HAP-1 (cell line): ENCODE results near the gene VAV3.
"Not testable (repeated sequence)": the region's sequence is repeated elsewhere in the genome, so short reads cannot be mapped to it uniquely, and the experiment has no call there.

ENCODE experiments used
- DNase-seq, 2 experiments: peaks; one replicate each; pipeline ENCODE4 v3.0.0-alpha.2; 2016 to 2020; ENCODE audit warnings: low spot score in 2 of 2
- H3K27me3 ChIP-seq: fragments of 250-450 bp; sonication (Bioruptor Pico); 2 replicates; pipeline ENCODE4 v1.5.1; 2020; ENCODE audit warnings: low read depth, mild to moderate bottlenecking, moderate library complexity
- H3K36me3 ChIP-seq: fragments of 250-450 bp; sonication (Bioruptor Pico); replicated peaks from 2 replicates; pipeline ENCODE4 v1.5.1; 2020; ENCODE audit warnings: mild to moderate bottlenecking
- H3K4me1 ChIP-seq: fragments of 250-450 bp; sonication (Bioruptor Pico); 2 replicates; pipeline ENCODE4 v1.5.1; 2020; ENCODE audit warnings: mild to moderate bottlenecking
- H3K4me3 ChIP-seq: fragments of 250-450 bp; sonication (Bioruptor Pico); 2 replicates; pipeline ENCODE4 v1.5.1; 2020; ENCODE audit warnings: mild to moderate bottlenecking, moderate library complexity
- H3K9me3 ChIP-seq: fragments of 250-450 bp; sonication (Bioruptor Pico); 2 replicates; pipeline ENCODE4 v1.5.1; 2020; ENCODE audit warnings: mild to moderate bottlenecking, moderate library complexity
- in situ Hi-C: fragments of 300-500 bp; cut with MboI; formaldehyde crosslinking; loops from 3 replicates; pipeline ENCODE4 v1.14.3; 2020; ENCODE audit warnings: low sequenced_read_pairs, inconsistent platforms, mixed read lengths

VAV3 gene

GRCh38 chr1:107900090-107900945, 64.7 kb downstream of the VAV3 start:
- Histone ChIP-seq H3K36me3 (no peaks in the 10 kb centered on the region), H3K9me3 (no peaks in the 10 kb centered on the region), H3K4me1 (no peaks in the 10 kb centered on the region), H3K27me3 (no peaks in the 10 kb centered on the region), H3K4me3 (no peak overlapping the region)
- DNase-seq: no peak
- in situ Hi-C loops: no loop called here

GRCh38 chr1:107899655-107900054, 65.3 kb downstream of the VAV3 start:
- Histone ChIP-seq H3K27me3 (no peaks in the 10 kb centered on the region), H3K9me3 (no peaks in the 10 kb centered on the region), H3K4me3 (no peak overlapping the region), H3K4me1 (no peaks in the 10 kb centered on the region), H3K36me3 (no peaks in the 10 kb centered on the region)
- in situ Hi-C loops: no loop called here
- DNase-seq: no peak

- no peaks in the 10 kb centered on the region for H3K36me3 ChIP-seq
- no peaks in the 10 kb centered on the region for H3K9me3 ChIP-seq
- no peaks in the 10 kb centered on the region for H3K4me1 ChIP-seq
- DNase-seq: no peak
- in situ Hi-C loops: no loop called here
- H3K27me3 ChIP-seq: no peaks in the 10 kb centered on the region
- no peak overlapping the region for H3K4me3 ChIP-seq
Observed at GRCh38 chr1:107897438-107898345, 67.3 kb downstream of the VAV3 start.

- no peak for DNase-seq
- H3K4me3 ChIP-seq: no peak overlapping the region
- no peaks in the 10 kb centered on the region for H3K4me1 ChIP-seq
- no peaks in the 10 kb centered on the region for H3K36me3 ChIP-seq
- H3K9me3 ChIP-seq: no peaks in the 10 kb centered on the region
- in situ Hi-C loops: no loop called here
- H3K27me3 ChIP-seq: no peaks in the 10 kb centered on the region
Observed at GRCh38 chr1:107896936-107897335, 68.0 kb downstream of the VAV3 start.

GRCh38 chr1:107896401-107896800, 68.6 kb downstream of the VAV3 start:
- no peak for DNase-seq
- H3K36me3 ChIP-seq: no peaks in the 10 kb centered on the region
- H3K4me3 ChIP-seq: no peak overlapping the region
- in situ Hi-C loops: no loop called here
- no peaks in the 10 kb centered on the region for H3K4me1 ChIP-seq
- H3K9me3 ChIP-seq: no peaks in the 10 kb centered on the region
- no peaks in the 10 kb centered on the region for H3K27me3 ChIP-seq

GRCh38 chr1:107895403-107896191, 69.4 kb downstream of the VAV3 start:
- no peak for DNase-seq
- in situ Hi-C loops: no loop called here
- H3K36me3 ChIP-seq: no peaks in the 10 kb centered on the region; the same call in 1 of the 2 replicates
- no peaks in the 10 kb centered on the region for H3K27me3 ChIP-seq
- H3K4me3 ChIP-seq: no peak overlapping the region
- no peaks in the 10 kb centered on the region for H3K9me3 ChIP-seq
- no peaks in the 10 kb centered on the region for H3K4me1 ChIP-seq

- Histone ChIP-seq H3K4me3 (no peak overlapping the region), H3K27me3 (no peaks in the 10 kb centered on the region), H3K36me3 (no peaks in the 10 kb centered on the region; the same call in 1 of the 2 replicates), H3K9me3 (no peaks in the 10 kb centered on the region), H3K4me1 (no peaks in the 10 kb centered on the region)
- in situ Hi-C loops: no loop called here
- no peak for DNase-seq
Observed at GRCh38 chr1:107894605-107895004, 70.4 kb downstream of the VAV3 start.

- in situ Hi-C loops, H3K4me3 ChIP-seq, H3K4me1 ChIP-seq, H3K36me3 ChIP-seq, H3K9me3 ChIP-seq, H3K27me3 ChIP-seq, DNase-seq: not testable (repeated sequence)
Observed at GRCh38 chr1:107893350-107893749, 71.6 kb downstream of the VAV3 start.

- Histone ChIP-seq H3K36me3 (no peaks in the 10 kb centered on the region; the same call in 1 of the 2 replicates), H3K4me3 (no peak overlapping the region), H3K4me1 (no peaks in the 10 kb centered on the region), H3K9me3 (no peaks in the 10 kb centered on the region), H3K27me3 (no peaks in the 10 kb centered on the region)
- DNase-seq: no peak
- in situ Hi-C loops: no loop called here
Observed at GRCh38 chr1:107889524-107889923, 75.5 kb downstream of the VAV3 start.

GRCh38 chr1:107883562-107883961, 81.4 kb downstream of the VAV3 start:
- no peaks in the 10 kb centered on the region for H3K4me1 ChIP-seq
- no peak for DNase-seq
- H3K9me3 ChIP-seq: no peaks in the 10 kb centered on the region
- H3K27me3 ChIP-seq: no peaks in the 10 kb centered on the region
- in situ Hi-C loops: no loop called here
- no peak overlapping the region for H3K4me3 ChIP-seq
- H3K36me3 ChIP-seq: no peaks in the 10 kb centered on the region

GRCh38 chr1:107879927-107880326, 85.1 kb downstream of the VAV3 start:
- Histone ChIP-seq H3K4me1 (peaks cover 4% of the 10 kb centered on the region; the same call in 1 of the 2 replicates), H3K27me3 (no peaks in the 10 kb centered on the region), H3K9me3 (no peaks in the 10 kb centered on the region), H3K4me3 (no peak overlapping the region), H3K36me3 (no peaks in the 10 kb centered on the region)
- in situ Hi-C loops: no loop called here
- DNase-seq: no peak

- no peak for DNase-seq
- Histone ChIP-seq H3K27me3 (no peaks in the 10 kb centered on the region), H3K36me3 (no peaks in the 10 kb centered on the region), H3K4me3 (no peak overlapping the region), H3K9me3 (no peaks in the 10 kb centered on the region), H3K4me1 (peaks cover 4% of the 10 kb centered on the region; the same call in 1 of the 2 replicates)
- in situ Hi-C loops: no loop called here
Observed at GRCh38 chr1:107879346-107879745, 85.6 kb downstream of the VAV3 start.

- H3K27me3 ChIP-seq: no peaks in the 10 kb centered on the region
- no peak overlapping the region for H3K4me3 ChIP-seq
- in situ Hi-C loops: no loop called here
- H3K4me1 ChIP-seq: peaks cover 4% of the 10 kb centered on the region; the same call in 1 of the 2 replicates
- no peak for DNase-seq
- no peaks in the 10 kb centered on the region for H3K9me3 ChIP-seq
- H3K36me3 ChIP-seq: no peaks in the 10 kb centered on the region
Observed at GRCh38 chr1:107877745-107878144, 87.2 kb downstream of the VAV3 start.
